ENCODE results near the gene NATD1.

NATD1 gene

DNA sequence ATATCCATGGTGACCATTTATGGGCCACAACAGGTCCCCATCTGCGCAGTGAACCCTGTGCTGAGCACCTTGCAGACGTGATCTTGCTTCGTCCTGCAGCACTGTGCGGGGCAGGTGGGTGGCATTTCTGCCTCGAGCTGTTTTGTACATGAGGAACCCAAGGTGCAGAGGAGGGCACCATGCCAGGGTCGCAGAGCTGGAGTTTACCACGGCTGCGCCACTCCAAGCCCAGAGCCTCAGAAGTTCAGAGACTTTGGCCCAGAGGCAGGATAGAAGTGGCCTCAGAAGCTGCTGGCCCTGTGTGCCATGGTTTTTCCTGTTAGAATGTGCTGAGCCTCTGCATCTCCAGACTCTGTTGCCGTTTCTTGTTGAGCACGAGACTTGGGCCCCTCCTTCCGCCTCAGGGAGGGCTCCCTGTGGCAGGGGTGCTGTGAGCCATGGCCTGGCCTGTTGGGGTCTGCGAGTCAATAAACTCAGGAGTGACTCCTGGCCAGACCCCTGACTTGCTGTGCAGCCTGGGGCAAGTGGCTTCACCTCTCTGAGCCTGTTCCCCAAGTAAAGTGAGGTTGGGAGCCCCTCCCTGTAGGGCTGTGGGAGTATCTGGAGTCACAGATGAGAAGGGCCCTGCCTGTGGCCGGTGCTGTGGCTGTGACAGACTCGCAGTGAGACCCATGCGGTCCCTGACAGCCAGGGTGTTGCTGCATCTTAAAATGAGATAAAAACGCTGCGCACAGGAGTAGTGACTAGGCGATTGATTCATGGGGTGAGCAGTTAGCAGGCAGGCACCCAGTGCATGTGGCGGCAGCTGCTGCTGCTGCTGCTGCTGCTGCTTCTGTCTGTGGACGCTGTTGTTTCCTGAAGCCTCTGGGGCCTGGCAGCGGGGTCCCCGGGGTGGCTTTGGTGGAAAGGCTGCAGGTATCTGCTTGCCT, 43.2 kb upstream of the NATD1 start:
- Histone ChIP-seq H3K9ac (no peak overlapping the region), H3K27me3 (ENCODE audit: control insufficient read depth, insufficient read depth, low read length) (no peaks in the 10 kb centered on the region), H3K36me3 (ENCODE audit: control insufficient read depth, insufficient read depth, low read length) (no peaks in the 10 kb centered on the region), H3K9me3 (ENCODE audit: control insufficient read depth, low read length) (no peaks in the 10 kb centered on the region), H3K27ac (no peak overlapping the region), H3K4me3 (ENCODE audit: low read depth, low read length) (no peak overlapping the region), H3K4me2 (ENCODE audit: low read length) (no peak overlapping the region), H3K4me1 (no peaks in the 10 kb centered on the region), H3K79me2 (peaks cover 7% of the 10 kb centered on the region), H2AFZ (no peak overlapping the region)
- TF ChIP-seq, protein P1, sequence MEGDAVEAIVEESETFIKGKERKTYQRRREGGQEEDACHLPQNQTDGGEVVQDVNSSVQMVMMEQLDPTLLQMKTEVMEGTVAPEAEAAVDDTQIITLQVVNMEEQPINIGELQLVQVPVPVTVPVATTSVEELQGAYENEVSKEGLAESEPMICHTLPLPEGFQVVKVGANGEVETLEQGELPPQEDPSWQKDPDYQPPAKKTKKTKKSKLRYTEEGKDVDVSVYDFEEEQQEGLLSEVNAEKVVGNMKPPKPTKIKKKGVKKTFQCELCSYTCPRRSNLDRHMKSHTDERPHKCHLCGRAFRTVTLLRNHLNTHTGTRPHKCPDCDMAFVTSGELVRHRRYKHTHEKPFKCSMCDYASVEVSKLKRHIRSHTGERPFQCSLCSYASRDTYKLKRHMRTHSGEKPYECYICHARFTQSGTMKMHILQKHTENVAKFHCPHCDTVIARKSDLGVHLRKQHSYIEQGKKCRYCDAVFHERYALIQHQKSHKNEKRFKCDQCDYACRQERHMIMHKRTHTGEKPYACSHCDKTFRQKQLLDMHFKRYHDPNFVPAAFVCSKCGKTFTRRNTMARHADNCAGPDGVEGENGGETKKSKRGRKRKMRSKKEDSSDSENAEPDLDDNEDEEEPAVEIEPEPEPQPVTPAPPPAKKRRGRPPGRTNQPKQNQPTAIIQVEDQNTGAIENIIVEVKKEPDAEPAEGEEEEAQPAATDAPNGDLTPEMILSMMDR (IDR thresholded peaks at IDR 0.05), result no peak

DNA sequence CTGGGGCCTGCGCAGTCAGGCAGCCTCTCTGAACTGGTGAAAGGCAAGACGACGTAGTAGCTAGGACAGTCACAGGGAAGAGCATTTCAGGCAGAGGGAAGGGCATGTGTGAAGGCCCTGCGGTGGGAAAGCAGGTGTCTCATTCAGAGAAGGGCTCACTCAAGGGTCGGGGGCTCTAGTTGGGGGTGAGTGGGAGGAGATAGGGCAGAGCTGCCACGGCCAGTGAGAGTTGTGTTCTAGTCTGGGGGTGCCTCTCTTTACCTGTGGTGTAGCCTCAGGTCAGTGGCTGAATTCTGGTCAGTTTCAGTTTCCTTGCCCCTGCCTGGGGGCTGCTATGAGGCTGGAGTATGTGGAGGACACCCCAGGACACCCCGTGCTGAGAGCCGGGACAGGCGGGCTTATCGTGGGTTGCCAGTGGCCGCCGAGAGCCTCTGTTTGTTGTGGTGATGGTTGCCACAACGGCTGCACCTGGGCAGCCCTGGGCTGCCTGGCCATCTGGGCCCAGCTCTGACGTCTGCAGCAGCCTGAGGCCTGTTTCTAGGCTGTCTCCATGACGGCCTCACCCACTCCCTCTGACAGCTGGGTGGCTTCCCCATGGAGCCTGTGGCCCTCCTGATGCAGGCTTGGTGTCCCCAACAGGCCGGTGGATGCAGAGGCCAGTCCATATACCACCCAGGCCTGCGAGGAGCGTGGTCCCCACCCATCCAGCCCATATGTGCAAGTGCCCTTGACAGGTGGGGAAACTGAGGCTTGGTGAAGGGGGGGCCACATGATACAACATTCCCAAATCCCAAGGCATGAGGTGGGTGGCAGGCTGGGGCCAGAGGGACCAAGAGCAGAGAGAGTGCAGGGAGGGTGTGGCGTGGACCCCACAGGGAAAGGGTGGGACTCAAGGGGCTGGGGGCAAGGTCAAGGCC, 42.1 kb upstream of the NATD1 start:
- H3K9me3 ChIP-seq (ENCODE audit: control insufficient read depth, low read length), result no peaks in the 10 kb centered on the region
- peaks cover 11% of the 10 kb centered on the region for H3K79me2 ChIP-seq
- no peaks in the 10 kb centered on the region for H3K4me1 ChIP-seq
- H3K27me3 ChIP-seq (ENCODE audit: control insufficient read depth, insufficient read depth, low read length), result no peaks in the 10 kb centered on the region
- H3K27ac ChIP-seq, result no peak overlapping the region
- TF ChIP-seq, protein P1 (IDR thresholded peaks at IDR 0.05), result no peak
- no peak overlapping the region for H3K9ac ChIP-seq
- no peak overlapping the region for H3K4me3 ChIP-seq (ENCODE audit: low read depth, low read length)
- no peak overlapping the region for H2AFZ ChIP-seq
- H3K36me3 ChIP-seq (ENCODE audit: control insufficient read depth, insufficient read depth, low read length), result no peaks in the 10 kb centered on the region
- H3K4me2 ChIP-seq (ENCODE audit: low read length), result no peak overlapping the region

DNA sequence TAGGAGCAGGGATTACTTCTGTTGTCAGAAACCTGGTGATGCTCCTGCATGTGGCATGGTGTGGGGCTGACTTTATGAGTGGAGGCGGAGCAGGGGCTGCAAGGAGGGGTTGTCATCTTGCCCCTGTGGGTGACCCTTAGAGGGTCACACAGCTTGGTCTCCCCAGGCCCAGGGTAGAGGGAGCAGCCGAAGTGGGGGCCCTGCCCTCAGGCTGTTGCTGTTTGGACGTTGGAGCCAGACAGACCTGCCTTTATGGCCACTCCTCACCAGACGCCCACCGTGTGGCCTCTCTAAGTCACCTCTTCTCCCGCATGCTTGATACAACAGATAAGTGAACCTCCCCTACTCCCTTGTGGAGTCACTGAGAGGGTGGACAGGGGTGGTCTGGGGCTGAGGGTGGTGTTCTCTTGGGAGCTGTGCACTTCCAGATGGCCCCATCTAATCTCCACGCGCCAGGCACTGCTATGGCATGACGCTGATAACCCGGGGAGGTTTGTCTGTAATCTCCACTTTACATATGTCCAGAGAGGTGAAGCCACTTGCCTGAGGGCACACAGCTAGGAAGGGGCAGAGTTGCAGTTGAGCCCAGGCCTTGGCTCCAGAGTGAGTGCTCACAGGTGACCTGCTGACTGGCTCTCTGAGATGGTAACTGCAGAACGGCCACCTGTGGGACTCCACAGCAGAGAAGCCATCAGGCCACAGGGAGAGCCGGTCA, 41.3 kb upstream of the NATD1 start:
- no peaks in the 10 kb centered on the region for H3K9me3 ChIP-seq (ENCODE audit: control insufficient read depth, low read length)
- H3K27ac ChIP-seq, result no peak overlapping the region
- H3K4me1 ChIP-seq, result no peaks in the 10 kb centered on the region
- H3K4me3 ChIP-seq (ENCODE audit: low read depth, low read length), result no peak overlapping the region
- no peak overlapping the region for H3K9ac ChIP-seq
- H3K4me2 ChIP-seq (ENCODE audit: low read length), result no peak overlapping the region
- TF ChIP-seq, protein P1 (IDR thresholded peaks at IDR 0.05), result no peak
- H2AFZ ChIP-seq, result no peak overlapping the region
- H3K36me3 ChIP-seq (ENCODE audit: control insufficient read depth, insufficient read depth, low read length), result no peaks in the 10 kb centered on the region
- H3K79me2 ChIP-seq, result peaks cover 16% of the 10 kb centered on the region
- H3K27me3 ChIP-seq (ENCODE audit: control insufficient read depth, insufficient read depth, low read length), result no peaks in the 10 kb centered on the region

DNA sequence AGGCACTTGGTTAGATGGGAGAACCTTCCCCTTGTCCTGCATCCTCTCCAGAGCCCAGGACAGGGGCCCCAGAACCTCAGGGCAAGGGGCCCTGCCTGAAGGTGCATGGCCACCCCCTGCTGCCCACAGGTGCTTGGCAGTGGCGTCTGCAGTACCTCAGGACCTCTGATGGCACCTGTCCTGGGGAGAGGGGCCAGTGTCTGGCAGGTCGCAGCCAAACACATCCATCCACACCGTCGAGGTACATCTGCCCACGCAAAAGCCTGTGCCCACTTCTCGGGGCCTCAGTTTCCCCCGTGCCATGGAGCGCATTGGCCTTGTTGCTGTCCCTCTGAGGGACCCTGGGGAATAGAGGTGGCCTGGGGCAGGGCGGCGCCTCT, 40.6 kb upstream of the NATD1 start:
- Histone ChIP-seq H3K4me2 (ENCODE audit: low read length) (no peak overlapping the region), H3K9ac (no peak overlapping the region), H3K27me3 (ENCODE audit: control insufficient read depth, insufficient read depth, low read length) (no peaks in the 10 kb centered on the region), H3K9me3 (ENCODE audit: control insufficient read depth, low read length) (no peaks in the 10 kb centered on the region), H3K36me3 (ENCODE audit: control insufficient read depth, insufficient read depth, low read length) (no peaks in the 10 kb centered on the region), H3K4me3 (ENCODE audit: low read depth, low read length) (no peak overlapping the region), H3K27ac (no peak overlapping the region), H3K79me2 (peaks cover 22% of the 10 kb centered on the region), H3K4me1 (no peaks in the 10 kb centered on the region), H2AFZ (no peak overlapping the region)
- TF ChIP-seq, protein P1 (IDR thresholded peaks at IDR 0.05), result no peak

Measured in parathyroid adenoma (tissue), 2 donors.